Neutrophil (primary cell): ENCODE data around the gene SOD3.

ENCODE experiments used
- H3K27ac ChIP-seq: fragments of 200-600 bp; sonication (generic); 2 replicates; pipeline ENCODE4 v1.5.1; 2016; ENCODE audit warnings: mild to moderate bottlenecking, moderate library complexity
- H3K27me3 ChIP-seq: fragments of 200-600 bp; sonication (generic); 2 replicates; pipeline ENCODE4 v1.6.0; 2016; ENCODE audit warnings: mild to moderate bottlenecking
- H3K36me3 ChIP-seq: fragments of 200-600 bp; sonication (generic); 2 replicates; pipeline ENCODE4 v1.5.1; 2017
- H3K4me1 ChIP-seq, 2 experiments: fragments of 200-600 bp in 1 of 2; sonication (generic) in 1 of 2; 1 replicate in 1 of 2; 2 replicates in 1 of 2; pipeline versions ENCODE4 v1.5.1 to v1.6.1; 2013 to 2016; ENCODE audit warnings: low read depth in 1 of 2, low read length in 1 of 2, mild to moderate bottlenecking in 1 of 2, moderate library complexity in 1 of 2; ENCODE audit not compliant: control insufficient read depth in 1 of 2, insufficient read depth in 1 of 2
- H3K4me3 ChIP-seq, 2 experiments: fragments of 200-600 bp in 1 of 2; sonication (generic) in 1 of 2; 1 replicate in 1 of 2; 2 replicates in 1 of 2; pipeline ENCODE4 v1.5.1; 2013 to 2016; ENCODE audit warnings: low read depth in 1 of 2, low read length in 1 of 2, mild to moderate bottlenecking in 1 of 2, moderate library complexity in 1 of 2
- H3K9me3 ChIP-seq: fragments of 200-600 bp; sonication (generic); 2 replicates; pipeline ENCODE4 v1.5.1; 2016
- TF ChIP-seq, protein P1 (sequence below): fragments of 200-600 bp; sonication (generic); IDR thresholded peaks from 2 replicates; pipeline ENCODE4 v1.5.1; 2016; ENCODE audit warnings: antibody characterized with exemption

The SOD3 gene

DNA sequence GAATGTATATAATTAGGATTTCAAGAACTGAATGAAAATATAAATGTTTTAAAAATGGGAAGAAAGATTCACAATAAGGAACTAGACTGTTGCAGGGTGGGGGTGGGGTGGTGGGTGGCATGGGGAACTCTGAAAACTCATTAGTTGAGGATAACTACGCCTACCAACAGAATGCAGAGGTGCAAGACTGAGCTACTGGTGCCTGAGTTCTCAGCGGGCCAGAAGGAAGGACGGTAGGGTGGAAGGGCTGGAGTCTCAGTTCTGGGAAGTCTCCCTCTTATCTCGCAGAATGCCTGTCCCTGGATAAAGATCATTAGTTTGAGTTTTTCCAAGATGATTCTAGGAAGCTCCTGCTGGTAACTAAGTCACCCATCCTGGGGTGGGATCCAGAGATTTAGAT lies 1.3 kb upstream of the SOD3 start:
- TF ChIP-seq, protein P1, sequence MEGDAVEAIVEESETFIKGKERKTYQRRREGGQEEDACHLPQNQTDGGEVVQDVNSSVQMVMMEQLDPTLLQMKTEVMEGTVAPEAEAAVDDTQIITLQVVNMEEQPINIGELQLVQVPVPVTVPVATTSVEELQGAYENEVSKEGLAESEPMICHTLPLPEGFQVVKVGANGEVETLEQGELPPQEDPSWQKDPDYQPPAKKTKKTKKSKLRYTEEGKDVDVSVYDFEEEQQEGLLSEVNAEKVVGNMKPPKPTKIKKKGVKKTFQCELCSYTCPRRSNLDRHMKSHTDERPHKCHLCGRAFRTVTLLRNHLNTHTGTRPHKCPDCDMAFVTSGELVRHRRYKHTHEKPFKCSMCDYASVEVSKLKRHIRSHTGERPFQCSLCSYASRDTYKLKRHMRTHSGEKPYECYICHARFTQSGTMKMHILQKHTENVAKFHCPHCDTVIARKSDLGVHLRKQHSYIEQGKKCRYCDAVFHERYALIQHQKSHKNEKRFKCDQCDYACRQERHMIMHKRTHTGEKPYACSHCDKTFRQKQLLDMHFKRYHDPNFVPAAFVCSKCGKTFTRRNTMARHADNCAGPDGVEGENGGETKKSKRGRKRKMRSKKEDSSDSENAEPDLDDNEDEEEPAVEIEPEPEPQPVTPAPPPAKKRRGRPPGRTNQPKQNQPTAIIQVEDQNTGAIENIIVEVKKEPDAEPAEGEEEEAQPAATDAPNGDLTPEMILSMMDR = no peak
- Histone ChIP-seq H3K36me3 (no peaks in the 10 kb centered on the region), H3K9me3 (no peaks in the 10 kb centered on the region), H3K4me1 (no peaks in the 10 kb centered on the region), H3K27me3 (peaks cover 28% of the 10 kb centered on the region), H3K4me3 (no peak overlapping the region), H3K27ac (no peak overlapping the region)

DNA sequence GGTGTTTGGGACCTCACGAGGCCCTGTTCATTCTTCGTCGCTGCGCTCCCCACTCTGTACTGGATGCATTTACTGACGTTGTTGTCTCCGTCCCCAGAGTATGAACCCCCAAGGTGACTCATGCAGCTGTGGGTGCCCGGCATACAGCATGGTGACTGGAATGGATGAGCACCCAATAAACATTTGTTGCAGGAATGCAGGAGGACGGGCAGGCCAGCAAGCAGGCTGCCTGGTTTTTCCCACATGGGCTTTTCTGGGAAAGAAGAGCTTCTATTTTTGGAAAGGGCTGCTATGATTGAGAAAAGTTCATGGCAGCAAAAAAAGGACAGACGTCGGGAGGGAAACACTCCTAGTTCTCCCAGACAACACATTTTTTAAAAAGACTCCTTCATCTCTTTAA lies 893 bp upstream of the SOD3 start:
- TF ChIP-seq, protein P1 = no peak
- H3K4me1 ChIP-seq = no peaks in the 10 kb centered on the region
- no peaks in the 10 kb centered on the region for H3K36me3 ChIP-seq
- peaks cover 32% of the 10 kb centered on the region for H3K27me3 ChIP-seq
- no peaks in the 10 kb centered on the region for H3K9me3 ChIP-seq
- no peak overlapping the region for H3K4me3 ChIP-seq
- H3K27ac ChIP-seq = no peak overlapping the region

DNA sequence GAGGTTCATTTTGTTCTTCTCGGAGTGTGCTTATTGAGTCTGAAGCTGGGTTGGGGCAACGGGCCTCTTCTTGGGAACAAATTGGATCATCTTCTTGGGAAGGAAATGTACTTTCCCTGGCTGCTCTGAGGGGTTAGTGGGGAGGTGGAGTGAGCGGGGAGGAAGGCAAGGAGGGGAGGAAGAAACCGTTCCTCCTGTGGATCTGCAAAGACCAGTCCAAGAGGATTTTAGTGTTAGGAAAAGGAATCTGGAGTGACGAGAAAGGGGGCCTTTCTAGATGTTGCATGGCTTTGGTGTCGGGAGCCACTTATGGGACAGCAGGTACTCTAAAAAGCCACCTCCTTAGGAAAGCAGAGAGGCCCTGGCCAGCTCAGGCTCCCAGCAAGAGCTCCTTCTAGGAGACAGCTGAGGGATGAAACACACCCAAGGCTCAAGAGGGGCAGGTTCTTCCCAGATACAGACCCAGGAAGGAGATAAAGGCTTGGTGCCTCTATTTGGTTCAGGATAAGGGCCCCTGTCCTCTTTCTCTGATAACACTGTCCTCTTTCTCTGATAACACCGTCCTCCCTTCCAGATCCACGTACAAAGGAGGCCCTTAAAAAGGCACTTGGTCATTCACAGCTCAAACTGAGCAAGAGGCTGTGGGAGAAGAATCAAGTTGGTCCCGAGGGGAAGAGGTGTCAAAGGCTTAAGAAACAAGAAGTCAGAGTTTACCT lies 451 bp downstream of the SOD3 start:
- Histone ChIP-seq H3K4me1 (peaks cover 0 to 10% of the 10 kb centered on the region in 2 experiments), H3K27ac (no peak overlapping the region), H3K36me3 (no peaks in the 10 kb centered on the region), H3K27me3 (peaks cover 46% of the 10 kb centered on the region), H3K9me3 (no peaks in the 10 kb centered on the region), H3K4me3 (no peak overlapping the region)
- TF ChIP-seq, protein P1 = no peak

DNA sequence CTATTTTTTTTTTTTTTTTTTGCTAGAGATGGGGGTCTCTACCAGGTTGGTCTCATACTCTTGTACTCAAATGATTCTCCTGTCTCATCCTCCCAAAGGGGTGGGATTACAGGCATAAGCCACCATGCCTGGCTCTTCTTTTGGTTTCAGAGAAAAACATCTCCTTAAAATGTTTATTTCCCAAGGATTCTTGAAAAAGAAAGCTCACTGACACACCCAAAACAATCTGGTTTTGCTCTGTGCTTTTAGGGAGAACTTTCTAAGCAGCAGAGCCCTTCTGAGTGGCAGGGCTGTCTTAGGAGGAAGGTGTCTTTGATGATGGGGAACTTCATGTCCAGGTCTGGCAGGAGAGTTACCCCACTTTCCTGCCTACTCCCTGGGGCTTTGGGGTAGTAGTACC lies 1.2 kb downstream of the SOD3 start:
- no peaks in the 10 kb centered on the region for H3K36me3 ChIP-seq
- peaks cover 0 to 10% of the 10 kb centered on the region in 2 experiments for H3K4me1 ChIP-seq
- H3K27ac ChIP-seq = no peak overlapping the region
- no peaks in the 10 kb centered on the region for H3K9me3 ChIP-seq
- peaks cover 54% of the 10 kb centered on the region for H3K27me3 ChIP-seq
- H3K4me3 ChIP-seq = no peak overlapping the region
- TF ChIP-seq, protein P1 = no peak

DNA sequence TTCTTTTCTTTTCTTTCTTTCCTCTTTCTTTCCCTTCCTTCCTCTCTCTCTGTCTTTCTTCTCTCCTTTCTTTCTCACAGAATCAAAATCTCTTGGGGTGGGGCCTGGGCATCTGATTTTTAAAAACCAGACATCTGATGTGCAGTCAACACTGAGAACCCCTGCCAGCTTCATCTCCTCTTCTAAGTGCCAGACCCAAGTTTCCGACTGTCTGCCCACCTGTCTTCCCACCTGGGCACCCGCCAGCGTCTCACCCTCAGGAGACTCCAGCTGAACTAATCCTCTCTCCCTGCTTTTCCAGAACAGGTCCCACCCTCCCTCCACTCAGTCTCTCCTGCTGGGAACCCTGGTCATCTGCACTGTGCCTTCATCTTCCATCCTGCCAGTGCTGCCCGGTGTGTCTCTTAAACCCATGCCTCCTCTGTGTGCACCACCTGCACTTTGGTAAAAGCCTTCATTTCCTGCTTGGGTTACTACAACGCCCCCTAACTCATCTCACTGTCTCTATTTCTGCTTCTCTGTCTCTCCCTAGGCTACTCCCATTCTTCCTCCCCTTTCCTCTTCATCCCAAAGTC lies 2.8 kb downstream of the SOD3 start:
- H3K27me3 ChIP-seq = peaks cover 69% of the 10 kb centered on the region
- H3K4me1 ChIP-seq = peaks cover 0 to 10% of the 10 kb centered on the region in 2 experiments

More for the DNA sequence above, 2.8 kb downstream of the SOD3 start:
- no peaks in the 10 kb centered on the region for H3K36me3 ChIP-seq
- H3K27ac ChIP-seq = no peak overlapping the region
- TF ChIP-seq, protein P1 = no peak
- no peaks in the 10 kb centered on the region for H3K9me3 ChIP-seq
- no peak overlapping the region for H3K4me3 ChIP-seq
